Measurements from ENCODE around the gene HERC6.

Gene HERC6

GRCh38 chr4:88458104-88458740 is 79.6 kb downstream of the HERC6 start:
- H3K27me3 ChIP-seq = no peaks in the 10 kb centered on the region
- no peak for DNase-seq
- no peak for TF ChIP-seq CTCF (IDR thresholded peaks at IDR 0.05)
- peaks cover 0 to 8% (median 0%) of the 10 kb centered on the region in 3 donors for H3K36me3 ChIP-seq
- H3K27ac ChIP-seq = peak overlapping the region; percentile 88 to 90
- H3K9me3 ChIP-seq = no peaks in the 10 kb centered on the region
- intact Hi-C loops (cut with DNase I; ENCODE audit: low total_unique reads) = loop anchor here (5.0 to 10.0 kb wide), 4 partner anchors 57 to 654 kb away; partner anchors contain the start of gene TIGD2
- H3K4me1 ChIP-seq = peaks cover 0 to 5% (median 2%) of the 10 kb centered on the region in 4 donors
- peak overlapping the region; percentile 93 to 97 for H3K4me3 ChIP-seq

DNA sequence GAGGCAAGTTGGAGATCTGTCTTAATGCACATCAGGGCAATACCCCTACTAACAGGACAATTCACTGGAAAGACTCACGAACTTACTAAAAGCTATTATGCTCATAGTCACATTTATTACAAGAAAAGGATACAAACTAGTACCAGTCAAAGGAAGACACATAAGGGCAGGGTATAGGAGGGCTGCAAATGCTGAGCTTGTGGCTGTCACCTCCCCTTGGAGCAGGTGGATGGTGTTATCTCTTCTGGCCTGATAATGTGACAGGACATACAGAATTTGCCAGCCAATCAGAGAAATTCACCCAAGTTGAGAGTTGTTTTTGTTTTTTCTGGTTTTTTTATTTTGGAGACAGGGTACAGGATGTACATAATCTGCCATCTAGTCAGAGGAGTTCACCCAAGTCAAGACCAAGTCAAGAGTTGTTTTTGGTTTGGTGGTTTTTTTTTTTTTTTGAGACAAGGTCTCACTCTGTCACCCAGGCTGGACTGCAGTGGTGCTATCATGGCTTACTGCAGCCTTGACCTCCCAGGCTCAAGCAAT is 87.1 kb downstream of the HERC6 start:
- Histone ChIP-seq H3K4me1 (no peaks in the 10 kb centered on the region), H3K27me3 (no peaks in the 10 kb centered on the region), H3K4me3 (no peak overlapping the region), H3K27ac (no peak overlapping the region), H3K36me3 (peaks cover 38 to 46% (median 39%) of the 10 kb centered on the region in 3 donors), H3K9me3 (no peaks in the 10 kb centered on the region)
- DNase-seq = no peak
- intact Hi-C loops (cut with DNase I; ENCODE audit: low total_unique reads) = no loop called here
- TF ChIP-seq CTCF (IDR thresholded peaks at IDR 0.05) = no peak

DNA sequence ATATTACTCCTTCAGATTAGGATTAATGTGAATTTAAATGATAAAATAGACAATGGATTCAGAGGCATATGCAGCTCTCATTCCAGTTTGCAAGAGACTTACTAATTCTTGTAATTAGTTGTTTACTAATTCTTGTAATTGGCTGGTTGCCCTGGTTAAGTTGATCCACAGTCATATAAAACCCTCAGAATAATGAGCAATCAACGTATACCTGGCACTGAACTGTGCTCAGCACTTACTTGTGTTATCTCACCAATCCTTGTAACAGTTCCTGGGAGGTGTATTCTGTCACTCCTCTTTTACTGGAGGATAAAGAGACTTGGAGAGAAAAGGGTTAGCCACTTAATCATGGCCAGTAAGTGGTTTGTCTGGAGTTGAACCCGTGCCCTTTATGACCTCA is 88.7 kb downstream of the HERC6 start:
- Histone ChIP-seq H3K4me3 (no peak overlapping the region), H3K9me3 (no peaks in the 10 kb centered on the region), H3K36me3 (peaks cover 38 to 55% (median 39%) of the 10 kb centered on the region in 3 donors), H3K27me3 (no peaks in the 10 kb centered on the region), H3K4me1 (no peaks in the 10 kb centered on the region), H3K27ac (no peak overlapping the region)
- no peak for DNase-seq
- intact Hi-C loops (cut with DNase I; ENCODE audit: low total_unique reads) = no loop called here
- no peak for TF ChIP-seq CTCF (IDR thresholded peaks at IDR 0.05)

DNA sequence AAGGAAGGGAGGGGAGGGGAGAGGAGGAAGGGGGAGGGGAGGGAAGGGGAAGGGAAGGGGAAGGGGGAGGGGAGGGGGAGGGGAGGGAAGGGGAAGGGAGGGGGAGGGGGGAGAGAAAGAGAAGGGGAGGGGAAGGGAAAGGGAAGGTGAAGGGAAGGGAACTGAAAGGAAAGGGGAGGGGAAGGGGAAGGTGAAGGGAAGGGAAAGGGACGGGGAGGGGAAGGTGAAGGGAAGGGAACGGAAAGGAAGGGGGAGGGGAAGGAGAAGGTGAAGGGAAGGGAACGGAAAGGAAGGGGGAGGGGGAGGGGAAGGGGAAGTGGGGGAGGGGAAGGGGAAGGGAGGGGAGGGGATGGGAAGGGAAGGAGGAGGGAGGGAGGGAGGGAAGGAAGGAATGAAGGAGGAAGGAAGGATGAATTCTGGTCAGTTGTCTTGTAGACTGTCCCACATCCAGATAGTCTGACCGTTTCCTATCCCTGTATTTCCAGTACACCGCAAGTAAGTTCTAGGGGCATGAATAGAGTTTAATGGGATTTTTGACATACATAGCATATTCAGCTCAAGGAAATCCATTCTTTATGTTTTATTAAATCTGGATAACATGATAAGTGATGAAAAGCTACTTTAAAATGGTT is 98.7 kb downstream of the HERC6 start:
- Histone ChIP-seq H3K27ac (no peak overlapping the region), H3K4me1 (no peaks in the 10 kb centered on the region), H3K27me3 (no peaks in the 10 kb centered on the region), H3K9me3 (no peaks in the 10 kb centered on the region), H3K36me3 (peaks cover 0 to 26% (median 7%) of the 10 kb centered on the region in 3 donors), H3K4me3 (no peak overlapping the region)
- no peak for TF ChIP-seq CTCF (IDR thresholded peaks at IDR 0.05)
- intact Hi-C loops (cut with DNase I; ENCODE audit: low total_unique reads) = no loop called here
- no peak for DNase-seq

DNA sequence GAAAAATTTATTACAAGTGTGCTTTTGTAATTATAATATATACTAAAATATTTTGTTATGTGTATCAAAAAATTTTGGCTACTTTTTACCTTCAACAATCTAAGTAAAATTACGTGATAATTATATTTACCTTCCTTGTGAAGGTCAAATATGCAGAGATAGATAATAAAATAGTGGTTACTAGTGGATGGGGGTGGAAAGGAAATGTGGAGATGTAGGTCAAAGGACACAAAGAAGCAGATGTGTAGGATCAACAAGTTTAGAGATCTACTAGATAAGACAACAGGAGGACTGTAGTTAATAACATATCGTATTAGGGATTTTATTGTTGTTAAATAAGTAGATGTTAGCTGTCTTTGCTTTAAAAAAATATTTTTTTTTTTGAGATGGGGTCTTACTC is 99.6 kb downstream of the HERC6 start:
- DNase-seq = no peak
- no peak overlapping the region for H3K4me3 ChIP-seq
- H3K4me1 ChIP-seq = no peaks in the 10 kb centered on the region
- no peaks in the 10 kb centered on the region for H3K27me3 ChIP-seq
- intact Hi-C loops (cut with DNase I; ENCODE audit: low total_unique reads) = no loop called here
- no peak overlapping the region for H3K27ac ChIP-seq
- no peaks in the 10 kb centered on the region for H3K9me3 ChIP-seq
- TF ChIP-seq CTCF (IDR thresholded peaks at IDR 0.05) = no peak
- H3K36me3 ChIP-seq = peaks cover 0 to 28% (median 7%) of the 10 kb centered on the region in 3 donors

Measured in tibial artery (tissue), 4 donors.